CD4-positive, alpha-beta T cell treated with Interferon alpha-2 for 1 hour (primary cell): ENCODE results near the gene PAEP.
"Not testable (repeated sequence)": the region's sequence is repeated elsewhere in the genome, so short reads cannot be mapped to it uniquely, and the experiment has no call there.

Experiments
- DNase-seq, 2 donors: peaks; one replicate each; pipeline ENCODE4 v3.0.0-alpha.2; 2020 to 2022

The PAEP gene

GRCh38 chr9:135526089-135526729, 35.3 kb upstream of the PAEP start:
- no peak for DNase-seq

- no peak for DNase-seq
Measured at GRCh38 chr9:135526730-135527571, 34.6 kb upstream of the PAEP start.

DNA sequence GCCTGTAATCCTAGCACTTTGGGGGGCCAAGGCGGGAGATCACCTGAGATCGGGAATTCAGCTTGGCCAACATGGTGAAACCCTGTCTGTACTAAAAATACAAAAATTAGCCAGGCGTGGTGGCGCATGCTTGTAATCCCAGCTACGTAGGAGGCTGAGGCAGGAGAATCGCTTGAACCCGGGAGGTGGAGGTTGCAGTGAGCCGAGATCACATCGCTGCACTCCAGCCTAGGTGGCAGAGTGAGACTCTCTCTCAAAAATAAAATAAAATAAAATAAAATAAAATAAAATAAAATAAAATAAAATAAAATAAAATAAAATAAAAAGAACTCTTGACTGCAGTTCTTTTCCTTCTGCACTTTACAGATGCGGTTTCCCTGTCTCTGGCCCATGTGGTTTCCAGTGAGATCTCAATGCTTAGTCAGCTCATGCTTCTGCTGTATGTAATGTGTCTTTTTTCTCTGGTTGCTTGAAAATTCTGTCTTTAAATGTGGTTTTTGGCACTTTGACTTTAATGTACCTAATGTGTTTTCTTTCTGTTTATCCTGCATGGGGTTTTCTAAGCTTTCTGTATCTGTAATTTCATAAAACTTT, 32.6 kb upstream of the PAEP start:
- not testable (repeated sequence) for DNase-seq

DNA sequence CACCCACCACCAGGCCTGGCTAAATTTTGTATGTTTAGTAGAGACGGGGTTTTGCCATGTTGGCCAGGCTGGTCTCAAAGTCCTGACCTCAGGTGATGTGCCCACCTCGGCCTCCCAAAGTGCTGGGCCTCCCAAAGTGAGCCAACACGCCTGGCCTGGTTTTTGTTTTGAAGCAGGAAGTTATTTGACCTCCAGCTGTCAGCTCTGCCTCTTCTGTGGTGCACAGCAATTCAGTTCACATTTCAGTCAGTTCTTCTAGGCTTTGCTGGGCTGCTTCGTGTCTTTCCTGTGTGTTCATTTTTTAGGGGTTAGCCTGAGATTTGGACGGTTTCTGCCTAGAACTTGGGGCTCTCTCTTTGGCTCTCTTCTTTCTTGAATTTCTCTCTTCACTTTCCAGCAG, 31.4 kb upstream of the PAEP start:
- no peak for DNase-seq

DNA sequence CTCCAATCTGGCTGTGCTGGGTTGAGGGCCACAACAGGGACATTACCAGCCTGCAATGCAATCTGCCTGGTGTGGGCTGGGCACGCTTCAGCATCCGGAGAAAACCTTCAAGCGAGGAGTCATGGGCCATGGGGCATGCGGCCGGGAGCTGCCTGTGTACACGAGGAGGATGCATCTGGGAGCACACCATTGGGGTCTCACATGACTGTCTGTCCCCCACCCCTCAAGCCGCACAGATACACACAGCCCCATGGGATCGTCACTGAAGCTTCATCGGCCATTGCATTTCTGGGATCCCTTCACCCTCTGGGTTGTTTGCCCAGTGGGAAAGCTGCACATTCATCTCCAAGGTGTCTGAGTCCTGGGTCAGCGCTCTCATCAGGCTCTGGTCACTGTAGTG, 30.5 kb upstream of the PAEP start:
- DNase-seq = no peak

- DNase-seq = no peak
Measured at GRCh38 chr9:135533113-135533512, 28.4 kb upstream of the PAEP start.

- DNase-seq = no peak
Measured at GRCh38 chr9:135533674-135534073, 27.9 kb upstream of the PAEP start.

DNA sequence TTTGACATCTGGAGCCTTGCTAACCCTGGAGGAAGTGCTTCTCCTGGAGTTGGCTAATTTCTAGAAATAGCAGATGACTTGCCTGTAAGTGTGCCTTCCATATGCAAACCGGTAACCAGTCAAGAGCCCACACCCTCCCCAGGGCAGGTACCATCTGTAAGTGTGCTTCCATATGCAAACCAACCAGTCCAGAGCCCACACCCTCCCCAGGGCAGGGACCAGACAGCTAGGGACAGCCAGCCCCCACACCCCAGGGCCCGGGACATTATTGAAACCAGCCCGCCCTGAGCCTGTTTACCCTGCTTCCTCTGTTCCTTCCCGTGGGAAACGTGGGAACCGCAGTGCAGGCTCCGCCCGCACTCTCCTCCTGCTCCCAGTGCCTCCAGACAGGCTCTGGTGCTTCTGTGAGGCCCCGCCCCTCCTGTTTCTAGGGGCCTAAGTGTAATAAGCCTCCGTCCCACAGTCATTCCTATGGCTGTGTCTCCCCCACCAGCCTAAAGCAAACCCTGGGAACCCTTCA, 27.3 kb upstream of the PAEP start:
- DNase-seq = not testable (repeated sequence)

DNA sequence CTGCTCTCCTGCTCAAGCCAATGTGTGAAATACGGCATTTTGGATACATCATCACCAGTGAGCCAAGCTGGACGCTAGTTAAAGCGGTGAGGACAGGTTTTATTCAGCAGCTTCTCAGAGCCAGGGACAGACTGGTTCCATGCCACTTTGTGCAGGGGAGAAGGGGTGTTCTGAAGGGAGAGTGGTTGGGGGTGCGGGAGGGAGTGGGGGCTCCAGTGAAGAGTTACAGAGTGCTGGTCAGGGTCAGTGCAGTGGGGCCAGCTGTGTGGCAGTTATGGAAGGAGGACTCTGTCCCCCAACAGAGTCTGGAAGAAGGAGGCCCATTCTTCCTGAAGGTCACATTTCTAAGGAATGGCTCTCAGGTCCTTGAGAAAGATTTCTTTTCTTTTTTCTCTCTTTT, 26.7 kb upstream of the PAEP start:
- not testable (repeated sequence) for DNase-seq

DNA sequence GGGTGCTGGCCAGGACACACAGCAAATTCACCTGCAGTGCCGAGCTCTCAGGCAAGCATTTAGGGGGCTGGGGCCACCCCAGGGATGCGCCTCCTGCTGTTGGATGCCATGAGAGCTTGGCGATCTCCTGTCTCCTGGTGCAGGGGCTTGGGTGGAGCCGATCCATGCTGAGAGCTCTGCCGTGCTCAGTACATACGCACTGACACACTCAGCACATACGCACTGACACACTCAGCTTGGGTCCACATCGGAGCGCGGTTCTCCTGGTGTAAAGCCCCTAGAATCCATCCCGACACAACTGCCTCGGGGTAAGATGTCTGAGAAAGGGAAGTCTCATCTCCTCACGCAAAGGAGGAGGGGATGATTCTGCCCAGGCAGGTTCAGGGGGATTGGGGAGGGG, 25.9 kb upstream of the PAEP start:
- not testable (repeated sequence) for DNase-seq

GRCh38 chr9:135536216-135536615, 25.3 kb upstream of the PAEP start:
- no peak for DNase-seq

DNA sequence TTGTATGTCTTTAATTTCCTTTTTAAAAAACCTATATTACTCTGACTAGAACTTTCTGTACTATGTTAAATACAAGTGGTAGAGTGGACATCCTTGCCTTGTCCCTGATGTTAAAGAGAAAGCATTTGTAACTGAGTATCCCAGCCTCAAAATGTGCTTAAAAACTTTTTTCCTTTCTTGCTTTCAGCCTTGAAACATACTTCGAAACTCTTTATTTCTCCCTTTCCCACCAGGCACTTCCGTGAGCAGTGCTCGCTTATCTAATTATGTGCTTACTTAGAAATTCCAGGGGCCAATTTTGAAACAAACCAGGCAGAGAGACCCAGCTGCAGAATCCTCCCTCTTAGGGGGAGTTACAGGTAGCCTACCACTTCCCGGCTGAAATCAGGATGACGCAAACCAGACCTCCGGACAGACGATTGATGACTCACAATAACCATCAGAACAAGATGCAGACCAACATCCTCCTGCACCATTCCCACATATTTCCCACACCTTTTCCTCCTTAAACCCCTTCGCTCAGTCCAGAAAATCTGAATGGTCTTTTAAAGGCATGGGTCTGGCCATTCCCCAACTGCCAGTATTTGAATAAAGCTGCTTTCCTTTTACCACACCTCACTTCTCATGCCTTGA, 18.2 kb upstream of the PAEP start:
- DNase-seq = not testable (repeated sequence)

GRCh38 chr9:135544981-135545635, 16.4 kb upstream of the PAEP start:
- no peak for DNase-seq

- DNase-seq = not testable (repeated sequence)
Measured at GRCh38 chr9:135545646-135546176, 15.8 kb upstream of the PAEP start, which contains the start of gene OBP2A. OBP2A (plus strand) TSS chr9:135546126; CDS start chr9:135546181, 55 bp downstream.

DNA sequence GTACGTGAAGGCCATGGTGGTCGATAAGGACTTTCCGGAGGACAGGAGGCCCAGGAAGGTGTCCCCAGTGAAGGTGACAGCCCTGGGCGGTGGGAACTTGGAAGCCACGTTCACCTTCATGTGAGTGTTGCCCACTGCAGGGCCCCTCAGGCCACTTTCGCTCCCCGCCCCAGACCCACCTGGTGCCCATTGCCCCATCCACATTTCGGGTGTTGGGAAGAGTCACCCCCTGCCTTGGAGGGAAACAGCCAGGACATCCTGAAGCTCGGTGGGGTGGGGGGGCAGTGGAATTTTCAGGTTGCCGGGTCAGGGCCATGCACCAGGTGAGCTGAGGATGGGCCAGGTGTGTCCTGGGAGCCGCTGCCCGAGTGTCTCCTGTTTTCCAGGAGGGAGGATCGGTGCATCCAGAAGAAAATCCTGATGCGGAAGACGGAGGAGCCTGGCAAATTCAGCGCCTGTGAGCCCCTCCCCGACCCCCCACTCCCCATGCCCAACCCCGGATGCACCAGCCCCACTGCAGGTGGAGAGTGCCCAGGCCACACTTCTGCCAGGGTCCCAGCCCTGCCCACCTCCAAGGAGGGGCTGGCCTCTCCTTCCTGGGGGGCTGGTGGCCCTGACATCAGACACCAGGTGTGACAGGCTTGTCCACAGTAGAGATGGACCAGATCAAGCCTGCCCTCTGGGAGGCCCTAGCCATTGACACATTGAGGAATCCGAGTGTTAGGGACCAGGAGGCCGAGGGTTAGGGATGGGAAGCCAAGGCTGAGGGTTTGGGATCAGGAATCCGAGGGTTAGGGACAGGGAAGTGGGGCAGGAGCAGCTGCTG, 14.6 kb upstream of the PAEP start:
- not testable (repeated sequence) for DNase-seq

DNA sequence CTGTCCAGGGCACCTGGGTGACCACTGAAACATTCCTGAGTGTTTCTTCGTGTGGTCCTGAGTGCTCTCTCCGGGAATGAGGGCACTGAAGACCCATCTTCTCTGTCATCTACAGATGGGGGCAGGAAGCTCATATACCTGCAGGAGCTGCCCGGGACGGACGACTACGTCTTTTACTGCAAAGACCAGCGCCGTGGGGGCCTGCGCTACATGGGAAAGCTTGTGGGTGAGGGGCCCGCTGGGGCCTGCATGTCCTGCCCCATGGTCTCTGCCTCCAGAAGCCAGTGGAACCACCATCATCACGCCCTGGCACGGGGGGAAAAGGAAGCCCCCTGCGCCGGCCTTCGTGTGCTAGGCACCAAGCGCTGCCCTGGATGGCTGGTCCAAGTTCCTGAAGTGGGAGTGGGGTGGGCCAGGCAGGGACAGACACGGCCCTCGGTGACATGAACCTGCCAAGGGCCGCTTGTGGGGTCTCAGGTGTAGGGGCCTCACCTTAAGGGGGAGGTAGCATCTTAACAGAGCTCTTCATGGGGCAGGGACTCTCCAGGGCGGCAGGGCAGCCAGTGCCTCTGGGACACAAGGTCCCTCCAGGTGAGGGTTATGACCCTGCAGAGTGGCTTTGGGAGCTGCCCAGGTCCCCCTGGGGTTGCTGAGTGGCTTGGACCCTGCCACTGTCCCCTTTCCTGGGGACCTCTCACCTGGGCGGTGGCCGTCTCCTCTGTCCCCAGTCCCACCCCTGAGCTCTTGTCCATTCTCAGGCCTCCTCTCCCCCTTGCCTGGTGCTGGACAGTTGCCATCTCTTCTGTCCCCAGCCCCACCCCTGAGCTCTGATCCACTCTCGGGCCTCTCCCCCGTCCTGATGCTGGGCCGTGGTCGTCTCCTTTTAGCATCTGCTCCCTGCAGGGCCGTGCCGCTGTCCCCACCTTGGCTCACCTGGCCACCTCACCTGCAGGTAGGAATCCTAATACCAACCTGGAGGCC, 13.5 kb upstream of the PAEP start:
- DNase-seq = no peak

DNA sequence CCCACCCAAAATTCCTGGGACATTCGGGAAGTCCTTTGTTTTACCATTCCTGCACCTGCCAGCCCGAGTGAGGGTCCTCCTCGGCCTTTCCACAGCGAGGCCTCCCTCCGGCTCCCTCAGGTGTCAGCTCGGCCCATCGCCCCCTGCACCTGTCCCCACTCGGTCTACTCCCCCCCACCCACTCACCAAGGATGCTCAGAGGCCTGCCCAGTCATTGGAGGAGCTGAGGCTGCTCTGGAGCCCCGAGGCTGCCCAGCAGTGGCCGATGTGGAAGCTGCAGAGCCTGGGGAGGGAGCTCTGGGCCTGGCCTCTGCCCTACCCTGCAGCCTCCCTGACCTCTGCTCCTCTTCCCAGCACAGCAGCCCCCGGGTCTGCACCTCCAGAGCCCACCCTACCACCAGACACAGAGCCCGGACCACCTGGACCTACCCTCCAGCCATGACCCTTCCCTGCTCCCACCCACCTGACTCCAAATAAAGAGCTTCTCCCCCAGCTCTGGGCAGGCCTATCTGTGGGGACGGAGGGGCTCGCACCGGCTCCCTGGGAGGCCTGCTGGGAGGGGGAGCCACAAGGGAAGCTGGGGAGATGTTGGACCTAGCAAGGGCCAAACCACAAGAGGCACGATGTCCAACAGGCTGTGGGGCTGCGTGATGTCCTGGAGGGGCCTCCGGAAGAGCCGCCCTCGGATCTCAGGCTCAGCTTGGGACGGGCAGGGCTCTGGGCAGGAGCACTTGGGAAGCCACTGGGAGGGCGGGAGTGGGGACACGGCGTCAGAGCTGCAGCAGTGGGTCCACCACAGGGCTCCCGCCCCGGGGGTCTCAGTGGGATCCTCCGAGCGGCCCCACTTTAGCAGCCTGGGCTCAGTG, 11.8 kb upstream of the PAEP start:
- not testable (repeated sequence) for DNase-seq

- no peak for DNase-seq
Measured at GRCh38 chr9:135550344-135550918, 11.1 kb upstream of the PAEP start.

DNA sequence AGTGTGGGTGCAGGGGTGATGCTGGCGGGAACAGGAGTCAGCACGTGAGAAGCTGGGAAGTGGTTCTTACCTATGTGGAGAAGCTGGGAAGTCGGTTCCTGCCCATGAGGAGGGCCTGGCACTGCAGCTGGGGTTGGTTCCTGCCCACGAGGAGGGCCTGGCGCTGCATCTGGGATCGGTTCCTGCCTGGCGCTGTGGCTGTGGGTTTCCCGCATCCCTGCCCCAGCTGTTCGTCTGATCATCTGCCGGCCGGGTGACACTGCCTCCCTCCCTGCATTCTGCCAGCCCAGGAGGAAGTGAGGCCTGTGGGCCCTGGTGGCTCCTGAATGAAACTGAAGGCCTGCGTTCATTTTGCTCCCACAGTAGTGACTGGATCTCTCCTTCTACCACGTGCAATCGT, 10.5 kb upstream of the PAEP start:
- no peak for DNase-seq
